Stimulated activated CD4-positive, alpha-beta T cell treated with anti-CD3 and anti-CD28 coated beads, TNF-alpha, amount 100 ng/mL, for 4 hours (primary cell): ENCODE results near the gene IL26.
"Not testable (repeated sequence)": the region's sequence is repeated elsewhere in the genome, so short reads cannot be mapped to it uniquely, and the experiment has no call there.

ENCODE experiments used
- DNase-seq, 3 experiments: peaks; one replicate each; pipeline ENCODE4 v3.0.0-alpha.2; 2020; ENCODE audit warnings: low read depth in 3 of 3

The IL26 gene

DNA sequence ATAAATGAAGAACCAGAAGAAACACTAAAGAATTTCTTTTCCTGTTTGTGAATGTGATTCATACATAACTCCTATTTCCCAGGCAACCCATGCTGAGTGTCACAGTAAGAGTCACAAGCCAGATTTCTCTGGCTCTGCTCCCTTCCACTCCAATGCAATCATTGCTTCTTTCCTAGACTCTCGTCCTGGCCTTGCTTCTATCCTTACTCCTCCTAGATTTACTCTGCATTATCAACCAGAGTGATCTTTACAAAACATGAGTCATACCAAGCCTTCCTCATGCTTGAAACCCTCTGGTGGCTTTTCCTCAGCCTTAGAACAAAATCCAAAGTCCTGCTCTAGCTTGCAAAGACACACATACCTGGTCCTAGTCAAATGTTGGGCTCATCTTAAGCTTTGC, 14.5 kb upstream of the IL26 start:
- DNase-seq: no peak

DNA sequence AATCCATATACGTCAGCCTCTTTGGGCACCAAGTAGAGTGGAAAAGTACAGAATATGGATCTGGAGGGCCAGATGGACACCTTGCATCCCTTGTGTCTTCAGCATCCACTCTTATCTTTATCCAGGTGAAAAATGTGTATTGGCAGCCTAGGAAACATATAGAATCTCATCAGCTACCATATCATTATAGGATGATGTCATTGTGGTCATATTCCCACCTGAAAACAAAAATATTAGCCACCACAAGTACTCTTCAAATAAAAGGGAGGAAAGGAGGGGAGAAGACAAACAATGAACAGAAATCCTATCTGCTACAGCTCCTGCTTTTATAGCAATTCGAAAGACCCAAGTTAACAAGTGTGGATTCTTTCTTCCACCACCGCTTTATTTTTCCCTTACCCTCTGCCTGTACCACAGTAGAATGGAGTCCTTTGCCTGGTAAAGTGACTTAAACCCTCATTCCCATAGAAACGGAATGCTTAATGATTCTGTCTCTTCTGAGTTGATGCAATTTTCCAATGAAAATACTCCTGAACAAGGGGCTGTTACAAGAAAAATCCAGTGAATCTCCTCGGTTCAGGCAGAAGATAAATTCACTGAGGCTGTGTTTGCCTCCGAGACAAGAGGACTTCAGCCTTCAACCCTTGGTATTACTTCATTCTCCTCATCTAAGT, 13.8 kb upstream of the IL26 start:
- no peak for DNase-seq

DNA sequence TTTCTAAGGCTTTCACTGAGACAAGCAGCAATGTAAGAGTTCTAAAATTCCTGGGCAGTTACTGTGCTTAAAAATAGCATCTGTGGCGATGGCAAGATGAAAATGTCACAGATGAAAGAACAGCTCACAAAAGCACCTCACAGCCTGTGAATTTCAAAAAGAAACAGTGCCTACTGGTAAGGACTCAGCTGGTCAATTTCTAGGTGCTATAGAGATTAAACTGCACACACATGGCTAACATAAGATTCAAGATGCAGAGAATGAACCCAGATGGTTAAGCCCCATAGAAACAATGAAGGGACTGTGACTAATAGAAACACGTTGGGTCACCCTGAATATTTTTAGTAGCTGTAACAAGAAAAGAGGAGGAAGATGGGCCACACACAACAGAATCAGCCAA, 12.0 kb upstream of the IL26 start:
- DNase-seq: no peak

- no peak for DNase-seq
These were observed 11.5 kb upstream of the IL26 start for GRCh38 chr12:68237078-68237477.

DNA sequence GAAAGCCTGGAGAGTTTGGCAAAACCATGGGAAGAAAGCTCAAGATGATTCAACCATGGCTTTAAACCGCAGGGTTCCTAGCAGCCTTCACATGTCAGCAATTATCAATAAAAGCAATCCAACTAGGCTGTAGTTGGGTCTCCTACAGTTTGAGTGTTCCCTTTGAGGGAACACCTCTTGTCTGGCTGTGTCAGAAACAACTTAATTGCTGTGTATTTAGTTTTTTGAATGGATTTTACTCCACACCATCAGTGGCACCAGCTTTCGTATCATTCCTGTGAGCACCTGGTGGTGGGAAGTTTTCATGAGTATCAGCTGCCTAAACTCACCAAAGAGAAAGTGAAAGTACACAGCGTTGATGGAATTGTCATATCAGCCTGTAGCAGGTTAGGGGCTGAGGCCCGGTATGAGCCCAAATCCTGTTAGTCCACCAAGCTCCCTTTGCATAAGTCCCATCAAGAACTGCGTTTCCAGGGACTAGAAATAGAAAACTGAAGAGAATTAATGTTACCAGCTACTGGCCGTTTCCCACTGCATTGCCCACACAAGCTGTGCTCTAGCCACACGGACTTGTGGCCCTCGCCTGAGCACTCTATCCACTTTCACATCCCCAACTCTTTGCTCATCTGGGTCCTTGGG, 10.9 kb upstream of the IL26 start:
- peak in 1 of 3 experiments; percentile 21 for DNase-seq

- no peak for DNase-seq
These were observed 10.0 kb upstream of the IL26 start for GRCh38 chr12:68235576-68235975.

- DNase-seq: no peak
These were observed 8.5 kb upstream of the IL26 start for GRCh38 chr12:68234140-68234539.

DNA sequence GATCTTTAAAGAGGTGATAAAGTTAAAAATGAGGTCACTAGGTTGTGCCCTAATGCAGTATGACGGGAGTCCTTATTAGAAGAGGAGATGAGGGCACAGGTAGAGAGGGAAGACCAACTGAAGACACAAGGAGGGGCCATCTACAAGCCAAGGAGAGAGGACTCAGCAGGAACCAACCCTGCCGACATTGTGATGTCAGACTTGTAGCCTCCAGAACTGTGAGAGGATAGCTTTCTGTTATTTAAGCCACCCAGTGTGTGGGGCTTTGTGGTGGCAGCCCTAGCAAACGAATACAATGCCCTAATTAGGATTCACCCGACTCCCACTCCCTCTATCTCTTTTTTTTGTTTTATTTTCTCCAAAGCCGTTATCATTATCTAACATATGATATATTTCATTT, 7.9 kb upstream of the IL26 start:
- DNase-seq: no peak

DNA sequence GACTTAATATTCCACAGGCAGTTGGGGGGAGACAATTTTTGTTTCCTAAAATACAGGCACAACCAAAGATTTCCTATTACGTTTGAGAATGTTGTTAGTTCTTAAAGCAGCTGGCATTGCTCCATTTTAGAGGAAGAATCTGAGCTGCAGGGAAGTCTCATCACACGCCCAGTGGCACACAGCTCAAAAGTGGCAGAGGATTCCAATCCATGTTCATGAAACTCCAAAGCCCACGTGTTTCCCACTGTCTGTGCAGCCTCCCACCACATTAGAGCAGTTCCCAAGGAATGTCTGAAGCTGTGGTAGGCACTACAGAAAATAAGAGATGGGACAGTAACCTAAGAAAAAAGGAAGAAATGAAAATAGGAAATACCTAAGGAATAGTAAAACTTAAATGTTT, 6.1 kb upstream of the IL26 start:
- no peak for DNase-seq

- DNase-seq: no peak
These were observed 5.6 kb upstream of the IL26 start for GRCh38 chr12:68231229-68231628.

DNA sequence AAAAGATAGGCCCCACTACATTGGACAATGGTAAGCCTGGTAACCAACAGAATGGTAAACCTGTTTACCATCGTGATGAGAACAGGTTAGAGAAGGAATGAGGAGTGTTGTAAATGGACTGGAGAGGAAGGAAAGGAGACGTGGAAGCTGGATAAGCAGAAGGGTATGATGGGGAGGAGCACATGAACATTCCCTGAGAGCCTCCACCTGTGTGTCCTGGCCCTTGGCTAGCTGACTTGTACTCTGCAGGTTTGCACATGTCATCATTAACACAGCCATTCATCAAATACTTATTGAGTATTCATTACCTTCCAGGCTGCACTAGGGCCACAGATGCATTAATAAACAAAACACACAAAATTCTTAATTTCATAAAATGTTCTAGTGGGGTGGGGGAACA, 4.3 kb upstream of the IL26 start:
- no peak for DNase-seq

DNA sequence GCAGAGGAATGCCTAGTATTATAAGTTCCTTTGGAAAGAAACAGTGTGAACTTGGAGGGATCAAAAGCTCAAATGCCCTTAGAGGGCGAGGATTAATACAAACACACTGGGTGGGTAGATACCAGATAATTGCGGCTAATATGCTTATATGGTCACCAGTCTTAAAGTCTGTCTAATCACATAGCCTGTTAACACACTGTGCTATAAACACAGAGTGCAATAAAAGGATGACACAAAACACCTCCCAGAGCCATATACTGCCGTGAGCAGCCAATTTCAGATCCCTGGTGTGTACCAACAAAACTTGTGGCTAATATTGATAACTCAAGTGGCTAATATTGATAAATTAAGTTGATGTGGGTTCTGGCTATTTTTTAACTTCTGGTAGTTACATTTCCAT, 1.7 kb upstream of the IL26 start:
- DNase-seq: no peak

DNA sequence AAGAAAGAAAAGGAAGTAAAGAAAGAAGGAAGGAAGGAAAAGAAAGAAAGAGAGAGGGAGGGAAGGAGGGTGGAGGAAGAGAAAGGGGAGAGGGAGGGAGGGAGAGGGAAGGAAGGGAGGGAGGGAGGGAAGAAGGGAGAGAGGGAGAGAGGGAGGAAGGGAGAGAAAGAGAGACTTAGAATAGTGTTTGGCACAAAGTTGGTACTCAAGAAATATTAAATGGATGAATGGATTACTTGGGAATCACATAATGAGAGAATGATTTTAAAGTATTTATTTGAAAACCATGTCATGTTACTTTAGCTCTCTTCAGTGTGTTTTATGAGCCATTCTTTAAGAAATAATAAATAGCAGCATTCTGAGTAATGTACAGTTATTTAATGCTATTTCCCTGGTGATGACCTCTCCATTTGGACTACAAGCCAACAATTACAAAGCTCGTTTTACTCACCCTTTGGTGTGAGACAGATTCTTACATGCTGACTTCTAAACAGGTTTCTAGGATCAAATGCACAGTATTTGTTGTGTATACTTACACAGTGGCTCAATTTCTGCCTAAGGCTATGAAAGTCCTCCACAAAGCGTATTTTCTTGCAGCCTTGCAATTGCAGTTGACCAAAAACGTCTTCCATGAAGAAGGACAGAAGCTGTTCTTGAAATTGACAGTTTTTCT, 861 bp downstream of the IL26 start:
- no peak for DNase-seq

DNA sequence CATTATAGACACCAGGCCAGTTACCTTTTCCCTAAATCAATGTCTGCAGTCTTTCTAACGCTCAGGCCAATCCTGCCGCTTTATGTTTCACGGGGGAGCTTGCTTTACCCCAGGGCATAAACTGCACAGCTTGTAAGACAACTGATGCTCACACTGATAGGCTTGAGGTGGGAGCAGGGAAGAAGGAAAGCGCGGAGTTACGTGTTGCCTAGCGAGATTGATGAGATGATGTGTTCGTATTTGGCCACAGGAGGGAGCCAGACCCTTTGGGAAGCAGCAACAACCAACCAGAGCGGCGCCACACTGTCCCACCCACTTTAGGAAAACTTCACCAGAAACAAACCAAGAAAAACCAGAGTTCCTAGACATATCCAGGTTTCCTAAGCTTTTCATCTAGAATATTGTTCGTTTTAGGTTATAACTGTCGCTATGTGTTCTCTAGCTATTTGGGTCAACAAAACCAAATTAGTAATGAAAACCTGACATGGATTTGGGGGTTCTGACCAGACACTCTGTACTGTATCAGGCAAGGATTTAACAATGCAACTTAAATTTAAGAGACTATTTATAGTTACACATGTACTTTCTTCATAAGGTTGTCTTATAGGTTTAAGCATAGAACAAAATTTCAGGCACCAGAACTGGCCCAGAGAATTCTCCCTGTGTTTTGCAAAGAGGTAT, 2.4 kb downstream of the IL26 start:
- DNase-seq: peak; percentile 31 to 57 (median 50)

GRCh38 chr12:68222326-68222725, 3.3 kb downstream of the IL26 start:
- DNase-seq: no peak

GRCh38 chr12:68221497-68221896, 4.1 kb downstream of the IL26 start:
- no peak for DNase-seq

DNA sequence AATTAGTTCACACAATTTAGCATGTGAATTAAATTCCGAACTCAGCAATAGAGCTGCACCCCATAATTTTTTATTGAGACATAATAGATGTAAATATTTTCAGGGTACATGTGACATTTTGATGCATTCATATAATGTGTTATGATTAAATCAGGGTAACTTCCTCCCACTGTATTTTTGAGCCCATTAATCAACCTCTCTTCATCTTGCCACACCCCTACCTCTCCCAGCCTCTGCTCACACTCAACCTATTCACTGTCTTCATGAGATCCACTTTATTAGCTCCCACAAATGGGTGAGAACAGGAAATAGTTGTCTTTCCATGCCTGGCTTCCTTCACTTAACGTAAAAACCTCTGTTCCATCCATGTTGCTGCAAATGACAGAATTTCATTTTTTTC, 14.7 kb downstream of the IL26 start:
- DNase-seq: no peak

GRCh38 chr12:68209048-68209728, 16.4 kb downstream of the IL26 start:
- DNase-seq: not testable (repeated sequence)

GRCh38 chr12:68207276-68207675, 18.3 kb downstream of the IL26 start:
- DNase-seq: no peak

DNA sequence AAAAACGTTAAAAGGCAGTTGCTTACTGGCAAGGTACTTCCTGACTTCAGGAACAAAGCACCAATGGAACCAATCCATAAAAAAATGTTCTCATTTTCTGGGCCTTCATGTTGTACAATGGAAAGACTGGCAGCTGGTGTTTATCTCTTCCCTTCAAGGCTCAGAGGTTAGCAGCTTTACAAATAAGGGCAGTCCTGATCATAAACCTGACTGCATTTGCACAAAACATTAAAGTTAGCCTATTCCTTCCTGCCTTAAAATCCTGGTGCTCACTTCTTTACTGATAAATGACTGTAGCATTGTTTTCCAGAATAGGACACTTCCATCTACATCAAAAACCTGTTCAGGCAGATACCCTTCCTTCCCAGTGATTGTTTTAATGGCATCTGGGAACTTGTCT, 19.2 kb downstream of the IL26 start:
- DNase-seq: no peak

- no peak for DNase-seq
These were observed 22.1 kb downstream of the IL26 start for GRCh38 chr12:68203460-68203875.

- no peak for DNase-seq
These were observed 24.8 kb downstream of the IL26 start for GRCh38 chr12:68200854-68201253.
